PFSK-1 (cell line): ENCODE data around the gene DIS3L.

Source experiments
- FOXP2 ChIP-seq: optimal IDR thresholded peaks from 2 replicates; pipeline ENCODE3; 2011; ENCODE audit warnings: borderline replicate concordance, control low read depth, inconsistent platforms; ENCODE audit not compliant: insufficient read depth; ENCODE audit errors: extremely low read length, extremely low read depth
- POLR2AphosphoS5 ChIP-seq: IDR thresholded peaks from 2 replicates; pipeline ENCODE4 v1.6.1; 2012; ENCODE audit warnings: low read depth, mild to moderate bottlenecking, control low read depth, low read length, moderate library complexity
- REST ChIP-seq, 2 experiments: IDR thresholded peaks; 2 replicates each; pipeline versions ENCODE4 v1.6.1 to v1.8.0; 2011 to 2012; ENCODE audit warnings: low read depth in 2 of 2, low read length in 2 of 2, control low read depth in 1 of 2, inconsistent platforms in 1 of 2, mild to moderate bottlenecking in 1 of 2, moderate library complexity in 1 of 2; ENCODE audit not compliant: insufficient read depth in 1 of 2
- SIN3A ChIP-seq: IDR thresholded peaks from 2 replicates; pipeline ENCODE4 v1.6.1; 2012; ENCODE audit warnings: mild to moderate bottlenecking, low read length, moderate library complexity, borderline replicate concordance; ENCODE audit not compliant: insufficient read depth
- TAF1 ChIP-seq: IDR thresholded peaks from 2 replicates; pipeline ENCODE4 v1.6.1; 2012; ENCODE audit warnings: low read length, control low read depth, borderline replicate concordance; ENCODE audit not compliant: insufficient read depth

The DIS3L gene

GRCh38 chr15:66251790-66252684, 41.3 kb upstream of the DIS3L start:
- no peak for TF ChIP-seq POLR2AphosphoS5
- no peak for TF ChIP-seq REST (IDR thresholded peaks at IDR 0.05; ENCODE audit: insufficient read depth in 1 of 2, low read depth in 2 of 2, low read length in 2 of 2)
- TF ChIP-seq TAF1 = no peak
- TF ChIP-seq FOXP2 = no peak
- no peak for TF ChIP-seq SIN3A

DNA sequence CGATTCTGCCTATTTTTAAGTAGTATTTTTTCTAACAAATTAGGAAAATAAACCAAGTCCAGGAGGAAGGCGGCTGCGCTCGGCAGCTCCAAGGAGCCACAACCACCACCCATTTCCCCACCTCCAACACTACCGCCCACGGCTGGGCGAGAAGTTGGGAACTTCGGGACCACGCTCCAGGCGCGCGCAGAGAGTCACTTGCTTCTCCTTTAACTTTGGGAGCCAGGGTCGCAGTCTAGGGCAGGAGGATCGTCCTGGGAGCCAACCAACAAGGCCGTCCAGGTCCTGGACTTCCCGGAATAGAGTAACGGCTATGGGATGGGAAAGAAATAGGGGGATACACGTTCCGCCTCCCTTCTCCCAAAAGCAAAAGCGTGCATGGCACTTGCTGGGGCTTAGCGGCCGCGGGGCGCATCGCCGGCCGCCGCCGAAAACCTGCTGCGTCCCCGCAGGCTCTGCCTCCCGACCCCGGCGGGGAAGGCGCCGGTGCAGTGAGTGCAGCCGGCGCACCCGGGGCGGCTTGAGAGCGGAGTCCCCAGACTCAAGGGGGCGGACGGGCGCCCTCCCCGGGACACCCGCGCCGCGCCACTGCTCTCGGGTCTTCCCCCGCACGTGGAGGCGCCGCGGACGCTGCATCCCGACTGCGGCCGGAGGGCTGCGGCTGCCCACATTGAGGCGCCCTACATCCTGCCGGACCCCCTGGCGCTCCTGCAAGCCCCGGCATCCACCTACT, 40.5 kb upstream of the DIS3L start:
- TF ChIP-seq SIN3A (no peak), TAF1 (no peak), FOXP2 (no peak), POLR2AphosphoS5 (no peak), REST (IDR thresholded peaks at IDR 0.05; ENCODE audit: insufficient read depth in 1 of 2, low read depth in 2 of 2, low read length in 2 of 2) (no peak)

DNA sequence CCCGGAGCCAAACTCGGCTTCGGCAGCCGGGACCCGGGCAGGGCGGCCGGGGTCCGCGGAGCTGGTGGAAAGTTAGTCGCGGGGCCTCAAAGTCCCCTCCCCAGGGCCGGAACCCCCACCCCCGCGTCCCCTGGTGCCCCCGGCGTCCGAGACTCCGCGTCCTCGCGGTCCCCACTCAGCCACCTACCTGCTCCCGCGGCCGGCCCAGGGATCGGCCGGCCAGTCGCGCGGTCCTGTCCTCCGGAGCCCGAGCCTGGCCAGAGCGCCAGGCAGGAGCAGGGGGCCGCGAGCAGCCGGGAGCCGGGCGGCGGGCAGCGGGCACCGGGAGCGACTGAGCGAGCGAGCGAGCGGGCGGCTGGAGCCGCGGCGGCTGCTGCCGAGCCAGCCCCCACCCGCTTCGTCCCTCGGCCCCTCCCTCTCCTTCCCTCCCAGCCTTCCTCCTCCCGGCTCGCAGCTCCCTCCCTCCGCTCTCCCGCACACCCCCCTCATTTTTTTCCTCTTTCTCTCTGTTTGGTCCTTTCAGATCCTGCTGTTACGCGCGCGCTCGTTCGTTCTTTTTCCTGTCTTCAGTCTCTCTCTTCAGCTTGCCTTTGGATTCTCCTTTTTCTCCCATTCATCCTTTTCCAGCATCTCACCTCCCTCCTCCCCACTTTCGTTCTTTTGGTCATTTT, 39.8 kb upstream of the DIS3L start, which contains the start of gene MEGF11:
Gene MEGF11, minus strand, starts transcription at position 333 of the 671 bp plus-strand sequence. CDS start 125,347 bp downstream, outside the sequence.
- TF ChIP-seq SIN3A (no peak), TAF1 (no peak), POLR2AphosphoS5 (no peak), FOXP2 (no peak), REST (IDR thresholded peaks at IDR 0.05; ENCODE audit: insufficient read depth in 1 of 2, low read depth in 2 of 2, low read length in 2 of 2) (no peak)

GRCh38 chr15:66254089-66254950, 39.0 kb upstream of the DIS3L start:
- TF ChIP-seq TAF1 (no peak), SIN3A (no peak), REST (IDR thresholded peaks at IDR 0.05; ENCODE audit: insufficient read depth in 1 of 2, low read depth in 2 of 2, low read length in 2 of 2) (no peak), FOXP2 (no peak), POLR2AphosphoS5 (no peak)
